Ascending aorta (tissue), 2 donors: ENCODE measurements around the gene CD22. TPM values are rescaled to one million over a fixed set of nuclear protein-coding genes. Genes with fewer than 3 reads are reported as not detected.

Experiments used
- DNase-seq, 2 donors: peaks; one replicate each; pipeline ENCODE4 v3.0.0-alpha.2; 2019; ENCODE audit warnings: low spot score in 2 of 2
- H3K27ac ChIP-seq, 2 donors: fragments of 200-600 bp; sonication (generic); one replicate each; pipeline ENCODE4 v1.5.1; 2016 to 2017; ENCODE audit warnings: mild to moderate bottlenecking in 1 of 2
- H3K27me3 ChIP-seq: fragments of 200-600 bp; sonication (generic); one replicate; pipeline ENCODE4 v1.5.1; 2017
- H3K36me3 ChIP-seq, 2 donors: fragments of 200-600 bp; sonication (generic); one replicate each; pipeline ENCODE4 v1.5.1; 2016
- H3K4me1 ChIP-seq, 2 donors: fragments of 200-600 bp; sonication (generic); one replicate each; pipeline ENCODE4 v1.5.1; 2016 to 2017; ENCODE audit warnings: mild to moderate bottlenecking in 1 of 2
- H3K4me3 ChIP-seq, 2 donors: fragments of 200-600 bp; sonication (generic); one replicate each; pipeline ENCODE4 v1.5.1; 2016 to 2017; ENCODE audit warnings: mild to moderate bottlenecking in 1 of 2
- H3K9me3 ChIP-seq, 2 donors: fragments of 200-600 bp; sonication (generic); one replicate each; pipeline ENCODE4 v1.5.1; 2016
- CTCF ChIP-seq, 3 experiments: fragments of 200-600 bp in 2 of 3; fragments of 450-650 bp in 1 of 3; sonication (generic) in 2 of 3; IDR thresholded peaks; one replicate each; pipeline ENCODE4 v1.5.1; 2016 to 2019; ENCODE audit warnings: antibody characterized with exemption in 3 of 3, mild to moderate bottlenecking in 1 of 3, moderate library complexity in 1 of 3
- intact Hi-C: fragments of 100-400 bp; cut with DNase I; formaldehyde crosslinking; loops from one replicate; pipeline ENCODE4 v1.15.1; 2023
- total RNA-seq: library from RNA; depleted of rRNA; stranded (reverse); fragments of >200 nt; gene quantifications from one replicate; pipeline ENCODE4 v1.1.0, GENCODE V29; 2016

Gene CD22
- total RNA-seq, 1 donor from 2014 or later: 0.75 TPM

- no peak overlapping the region for H3K27ac ChIP-seq
- H3K4me1 ChIP-seq: no peaks in the 10 kb centered on the region
- no peak overlapping the region for H3K4me3 ChIP-seq
- TF ChIP-seq CTCF (IDR thresholded peaks at IDR 0.05): no peak
- no peak for DNase-seq
- H3K27me3 ChIP-seq: no peaks in the 10 kb centered on the region
- no peaks in the 10 kb centered on the region for H3K36me3 ChIP-seq
- intact Hi-C loops: no loop called here
- H3K9me3 ChIP-seq: no peaks in the 10 kb centered on the region
Measured at GRCh38 chr19:35294328-35294727, 34.7 kb upstream of the CD22 start.

- intact Hi-C loops: no loop called here
- Histone ChIP-seq H3K4me3 (no peak overlapping the region), H3K9me3 (no peaks in the 10 kb centered on the region), H3K27ac (no peak overlapping the region), H3K36me3 (no peaks in the 10 kb centered on the region), H3K27me3 (no peaks in the 10 kb centered on the region), H3K4me1 (no peaks in the 10 kb centered on the region)
- DNase-seq: no peak
- TF ChIP-seq CTCF (IDR thresholded peaks at IDR 0.05): no peak
Measured at GRCh38 chr19:35294859-35295791, 33.9 kb upstream of the CD22 start.

- no peaks in the 10 kb centered on the region for H3K9me3 ChIP-seq
- no peak for TF ChIP-seq CTCF (IDR thresholded peaks at IDR 0.05)
- no peak for DNase-seq
- H3K4me3 ChIP-seq: no peak overlapping the region
- no peaks in the 10 kb centered on the region for H3K36me3 ChIP-seq
- no peak overlapping the region for H3K27ac ChIP-seq
- no peaks in the 10 kb centered on the region for H3K4me1 ChIP-seq
- no peaks in the 10 kb centered on the region for H3K27me3 ChIP-seq
- intact Hi-C loops: no loop called here
Measured at GRCh38 chr19:35295792-35296462, 33.1 kb upstream of the CD22 start.

GRCh38 chr19:35296644-35297514 lies 32.1 kb upstream of the CD22 start:
- Histone ChIP-seq H3K27me3 (no peaks in the 10 kb centered on the region), H3K27ac (no peak overlapping the region), H3K36me3 (no peaks in the 10 kb centered on the region), H3K9me3 (no peaks in the 10 kb centered on the region), H3K4me3 (no peak overlapping the region), H3K4me1 (no peaks in the 10 kb centered on the region)
- DNase-seq: no peak
- TF ChIP-seq CTCF (IDR thresholded peaks at IDR 0.05): no peak
- intact Hi-C loops: no loop called here

- Histone ChIP-seq H3K4me3 (no peak overlapping the region), H3K9me3 (no peaks in the 10 kb centered on the region), H3K27me3 (no peaks in the 10 kb centered on the region), H3K36me3 (no peaks in the 10 kb centered on the region), H3K4me1 (no peaks in the 10 kb centered on the region), H3K27ac (no peak overlapping the region)
- no peak for DNase-seq
- no peak for TF ChIP-seq CTCF (IDR thresholded peaks at IDR 0.05)
- intact Hi-C loops: no loop called here
Measured at GRCh38 chr19:35297515-35297848, 31.5 kb upstream of the CD22 start.
